H1 (cell line): ENCODE results near the gene DCLK1.

Source experiments
- CREB1 ChIP-seq: IDR thresholded peaks from 2 replicates; pipeline ENCODE4 v1.6.1; 2012; ENCODE audit warnings: inconsistent platforms
- CTCF ChIP-seq, 3 experiments: IDR thresholded peaks; 1 replicate in 2 of 3; 2 replicates in 1 of 3; pipeline versions ENCODE4 v1.5.1 to v1.6.1; 2011; ENCODE audit warnings: low read length in 3 of 3, mild to moderate bottlenecking in 3 of 3, inconsistent platforms in 2 of 3, low read depth in 1 of 3, moderate library complexity in 1 of 3; ENCODE audit not compliant: insufficient read depth in 1 of 3; ENCODE audit errors: control extremely low read depth in 1 of 3
- EP300 ChIP-seq, 2 experiments: IDR thresholded peaks; 1 replicate in 1 of 2; 2 replicates in 1 of 2; pipeline ENCODE4 v1.6.1; 2011 to 2012; ENCODE audit warnings: low read depth in 2 of 2, low read length in 2 of 2, mild to moderate bottlenecking in 2 of 2, borderline replicate concordance in 1 of 2, inconsistent platforms in 1 of 2, moderate library complexity in 1 of 2
- JUN ChIP-seq: IDR thresholded peaks from 2 replicates; pipeline ENCODE4 v1.6.1; 2011; ENCODE audit warnings: low read depth, mild to moderate bottlenecking, improper control_type of control experiment, low read length
- KDM1A ChIP-seq: fragments of 200-600, 300-600 bp; sonication (generic); IDR thresholded peaks from 2 replicates; pipeline ENCODE4 v1.7.1; 2016; ENCODE audit warnings: mild to moderate bottlenecking, low read length, borderline replicate concordance
- MAFK ChIP-seq: IDR thresholded peaks from 2 replicates; pipeline ENCODE4 v1.6.1; 2012; ENCODE audit warnings: low read depth, mild to moderate bottlenecking, improper control_type of control experiment, low read length
- PHF8 ChIP-seq: fragments of 200-600 bp; sonication (generic); conservative IDR thresholded peaks from 2 replicates; pipeline ENCODE4 v1.7.1; 2012; ENCODE audit warnings: low read depth, mild to moderate bottlenecking, inconsistent platforms, low read length, moderate library complexity
- POLR2AphosphoS5 ChIP-seq: IDR thresholded peaks from 2 replicates; pipeline ENCODE4 v1.6.1; 2011; ENCODE audit warnings: low read depth, low read length
- TAF7 ChIP-seq: optimal IDR thresholded peaks from 2 replicates; pipeline ENCODE3; 2011; ENCODE audit warnings: low read depth, mild to moderate bottlenecking, inconsistent platforms, low read length, moderate library complexity, borderline replicate concordance
- TF ChIP-seq, protein P1 (sequence below): IDR thresholded peaks from 2 replicates; pipeline ENCODE4 v1.6.1; 2011; ENCODE audit warnings: low read depth, mild to moderate bottlenecking, low read length; ENCODE audit not compliant: insufficient read depth

DNA sequence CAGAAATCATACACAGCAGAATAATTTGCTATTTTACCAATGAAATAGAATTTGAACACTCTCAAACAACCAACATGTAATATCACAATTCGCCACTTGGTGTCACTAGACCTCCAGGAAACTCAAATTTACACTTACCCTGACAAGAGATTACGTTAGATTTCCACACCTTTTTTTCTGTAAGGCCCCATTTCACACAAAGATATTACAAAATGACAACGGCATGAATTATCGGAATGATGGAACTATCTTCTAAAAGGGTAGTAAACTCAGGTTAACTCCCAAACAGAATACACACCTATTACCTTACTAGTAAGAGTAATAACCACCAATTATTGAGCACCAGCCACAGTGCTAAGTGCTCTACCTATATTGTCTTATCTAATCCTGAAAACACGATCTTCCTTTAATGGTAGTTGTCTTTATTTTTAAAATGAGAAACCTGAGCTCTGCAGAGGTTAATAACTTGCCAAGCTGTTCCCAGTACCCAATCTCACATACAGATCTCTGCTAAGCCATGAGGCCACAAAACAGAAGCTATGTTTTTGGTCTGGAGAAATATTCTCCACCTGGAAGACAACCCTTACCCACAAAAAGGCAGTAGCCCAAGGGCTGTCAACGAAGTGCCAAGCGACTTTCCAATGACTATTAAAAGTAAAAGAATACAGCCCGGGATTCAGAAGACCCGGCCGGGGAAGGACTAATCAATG lies 152.4 kb downstream of the DCLK1 start:
- TF ChIP-seq JUN (no peak), CREB1 (no peak), PHF8 (no peak), CTCF (IDR thresholded peaks at IDR 0.05; ENCODE audit: control extremely low read depth in 1 of 3, insufficient read depth in 1 of 3, low read depth in 1 of 3, low read length in 3 of 3) (peak in 2 of 3 experiments; percentile 52 to 64; a peak in 2 of 4 replicates), TAF7 (no peak), KDM1A (no peak), EP300 (IDR thresholded peaks at IDR 0.05; ENCODE audit: borderline replicate concordance in 1 of 2, low read depth in 2 of 2, low read length in 2 of 2) (no peak), POLR2AphosphoS5 (no peak), MAFK (no peak)
- TF ChIP-seq, protein P1, sequence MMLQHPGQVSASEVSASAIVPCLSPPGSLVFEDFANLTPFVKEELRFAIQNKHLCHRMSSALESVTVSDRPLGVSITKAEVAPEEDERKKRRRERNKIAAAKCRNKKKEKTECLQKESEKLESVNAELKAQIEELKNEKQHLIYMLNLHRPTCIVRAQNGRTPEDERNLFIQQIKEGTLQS: no peak
